GM20000 (cell line): Measurements from ENCODE around the gene SLC29A1.
A peak's percentile ranks its signal among the peaks of the same experiment; 100 is the strongest.

ENCODE experiments used
- DNase-seq: peaks from one replicate; pipeline ENCODE4 v3.0.0; 2012; ENCODE audit warnings: low spot score
- CTCF ChIP-seq: IDR thresholded peaks from 2 replicates; pipeline ENCODE4 v1.5.1; 2012; ENCODE audit warnings: mild to moderate bottlenecking, control low read depth; ENCODE audit errors: extremely low read depth, missing control alignments

Gene SLC29A1

DNA sequence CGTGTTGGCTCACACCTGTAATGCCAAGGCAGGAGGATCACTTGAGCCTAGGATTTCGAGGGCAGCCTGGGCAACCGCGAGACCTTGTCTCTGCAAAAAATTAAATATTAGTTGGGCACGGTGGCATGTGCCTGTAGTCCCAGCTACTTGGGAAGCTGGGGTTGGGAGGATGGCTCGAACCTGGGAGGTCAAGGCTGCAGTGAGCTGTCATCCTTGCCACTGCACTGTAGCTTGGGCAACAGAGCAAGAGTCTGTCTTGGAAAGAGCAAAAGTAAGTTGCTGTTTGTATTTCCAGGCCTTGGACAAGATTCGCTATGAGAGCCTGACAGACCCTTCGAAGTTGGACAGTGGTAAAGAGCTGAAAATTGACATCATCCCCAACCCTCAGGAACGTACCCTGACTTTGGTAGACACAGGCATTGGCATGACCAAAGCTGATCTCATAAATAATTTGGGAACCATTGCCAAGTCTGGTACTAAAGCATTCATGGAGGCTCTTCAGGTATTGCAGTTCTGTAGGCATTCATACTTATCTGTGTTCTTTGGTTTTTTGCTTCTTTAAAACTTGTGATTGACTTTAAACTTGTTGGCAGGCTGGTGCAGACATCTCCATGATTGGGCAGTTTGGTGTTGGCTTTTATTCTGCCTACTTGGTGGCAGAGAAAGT, 25.8 kb downstream of the SLC29A1 start:
- no peak for DNase-seq
- TF ChIP-seq CTCF, result no peak

GRCh38 chr6:44250067-44250717, 26.8 kb downstream of the SLC29A1 start:
- no peak for TF ChIP-seq CTCF
- no peak for DNase-seq

DNA sequence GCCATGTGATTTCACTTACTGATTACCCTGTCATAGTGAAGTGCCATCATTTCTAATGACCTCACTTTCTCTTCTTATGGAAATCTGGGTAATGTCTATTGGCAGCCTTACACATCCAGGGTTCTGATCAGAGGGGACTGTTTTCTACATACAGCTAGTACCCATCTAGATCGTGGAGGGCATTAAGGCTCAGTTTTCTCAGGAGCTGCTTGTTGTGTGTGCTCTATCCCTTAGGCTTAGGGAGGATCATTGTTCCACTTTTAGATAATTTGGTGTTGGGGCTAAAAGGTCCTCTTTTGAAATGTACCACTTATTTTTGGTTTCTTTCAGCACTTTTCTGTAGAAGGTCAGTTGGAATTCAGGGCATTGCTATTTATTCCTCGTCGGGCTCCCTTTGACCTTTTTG, 27.3 kb downstream of the SLC29A1 start:
- no peak for TF ChIP-seq CTCF
- no peak for DNase-seq

- no peak for TF ChIP-seq CTCF
- no peak for DNase-seq
Observed at GRCh38 chr6:44251576-44252524, 28.5 kb downstream of the SLC29A1 start.

DNA sequence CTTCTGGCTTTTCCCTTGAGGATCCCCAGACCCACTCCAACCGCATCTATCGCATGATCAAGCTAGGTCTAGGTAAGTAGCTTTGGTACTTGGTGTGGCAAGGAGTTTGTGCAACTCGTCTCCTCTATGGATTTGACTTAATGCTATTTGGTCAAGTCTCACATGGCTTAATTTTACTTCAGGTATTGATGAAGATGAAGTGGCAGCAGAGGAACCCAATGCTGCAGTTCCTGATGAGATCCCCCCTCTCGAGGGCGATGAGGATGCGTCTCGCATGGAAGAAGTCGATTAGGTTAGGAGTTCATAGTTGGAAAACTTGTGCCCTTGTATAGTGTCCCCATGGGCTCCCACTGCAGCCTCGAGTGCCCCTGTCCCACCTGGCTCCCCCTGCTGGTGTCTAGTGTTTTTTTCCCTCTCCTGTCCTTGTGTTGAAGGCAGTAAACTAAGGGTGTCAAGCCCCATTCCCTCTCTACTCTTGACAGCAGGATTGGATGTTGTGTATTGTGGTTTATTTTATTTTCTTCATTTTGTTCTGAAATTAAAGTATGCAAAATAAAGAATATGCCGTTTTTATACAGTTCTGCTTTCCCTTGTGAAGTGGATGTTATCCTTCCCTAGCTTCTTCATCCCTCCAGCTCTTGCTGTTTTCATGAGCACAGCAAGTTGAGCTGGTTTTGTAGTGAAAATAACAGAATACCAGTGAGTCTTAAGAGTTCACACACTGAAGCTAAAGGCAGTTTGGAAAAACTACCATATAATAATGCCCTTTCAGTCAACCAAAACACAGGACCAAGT, 30.1 kb downstream of the SLC29A1 start:
- TF ChIP-seq CTCF, result peak; percentile 35
- no peak for DNase-seq

DNA sequence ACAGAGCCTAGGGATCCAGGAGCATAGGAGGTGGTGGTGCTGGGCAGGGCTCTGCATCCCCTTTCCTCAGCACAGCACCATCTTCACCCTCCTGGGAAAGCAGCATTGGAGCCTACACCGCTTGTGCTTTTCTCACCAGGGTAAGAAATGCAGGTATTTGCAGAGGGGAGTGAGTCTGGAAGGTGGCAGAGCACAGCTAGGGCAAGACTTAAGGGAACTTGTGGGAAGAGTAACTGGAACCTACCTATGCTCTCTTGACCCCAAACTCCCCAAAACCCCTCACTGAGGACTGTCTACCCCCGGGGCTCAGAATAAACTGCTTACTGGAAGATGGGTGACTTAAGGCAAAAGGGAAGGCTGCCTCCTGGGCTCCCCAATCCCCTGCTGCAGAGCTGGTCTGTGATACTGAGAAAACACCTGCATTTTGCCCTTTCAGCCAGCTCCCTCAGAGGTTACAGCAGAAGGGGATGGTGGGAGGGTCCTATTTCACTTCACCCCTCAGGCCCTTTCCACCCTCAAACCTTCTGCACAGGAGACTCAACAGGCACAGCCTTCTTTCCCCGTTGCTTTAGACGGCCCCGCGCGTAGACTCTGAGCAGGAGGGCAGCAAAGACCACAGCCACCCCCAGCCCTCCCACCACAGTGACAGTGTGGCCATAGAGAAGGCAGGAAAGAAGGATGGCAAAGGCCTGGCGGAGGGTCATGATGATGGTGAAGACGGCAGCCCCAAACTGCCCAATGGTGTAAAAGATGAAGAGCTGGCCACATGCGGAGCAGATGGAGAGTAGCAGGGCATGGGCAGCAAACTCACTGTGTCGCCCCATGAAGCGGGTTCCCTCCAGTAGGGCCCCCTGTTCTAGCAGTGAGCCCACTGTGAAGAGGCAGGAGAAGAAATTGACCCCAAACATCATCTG, 31.1 kb downstream of the SLC29A1 start:
- no peak for TF ChIP-seq CTCF
- DNase-seq, result no peak
